ENCODE measurements around the gene HHAT. TPM values are rescaled to one million over a fixed set of nuclear protein-coding genes. Genes with fewer than 3 reads are reported as not detected.
A peak's percentile ranks its signal among the peaks of the same experiment; 100 is the strongest.

Gene HHAT
- total and polyA plus RNA-seq, 2 of the 13 experiments (the other 11 are each of a cell fraction or from before 2014, with no cell fraction given), result 2.6 to 4.9 TPM

DNA sequence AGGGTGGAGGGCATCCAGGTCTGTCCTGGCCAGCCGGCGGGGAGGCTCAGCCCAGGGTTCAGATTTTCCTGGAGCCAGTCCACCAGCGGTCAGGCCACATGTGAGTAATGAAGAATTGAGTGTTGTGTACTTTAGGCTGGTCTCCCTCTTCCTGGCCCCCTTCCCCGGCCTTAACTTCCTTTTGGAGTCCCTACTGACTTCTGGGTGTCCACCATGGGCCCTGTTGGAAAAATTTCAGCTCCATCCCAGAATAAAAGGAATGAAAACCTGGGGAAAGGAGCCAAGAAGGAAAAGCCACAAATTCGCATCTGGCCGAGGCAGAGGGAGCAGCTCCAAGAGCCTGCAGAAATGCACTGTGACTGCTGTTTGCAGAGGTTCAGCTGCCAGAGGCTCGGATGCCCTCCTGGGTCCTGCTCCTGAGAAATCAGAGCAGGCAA is 35.5 kb upstream of the HHAT start:
- Histone ChIP-seq H2AFZ (ENCODE audit: low read length) (no peak overlapping the region), H3K4me2 (ENCODE audit: low read depth, low read length) (no peak overlapping the region), H3K4me1 (ENCODE audit: insufficient read depth, low read length) (0 out of 2 replicates have a peak, but pooled peaks cover 9% of the 10 kb centered on the region), H4K20me1 (ENCODE audit: insufficient read depth, low read length) (no peaks in the 10 kb centered on the region), H3K9ac (ENCODE audit: insufficient read depth, low read depth, low read length) (no peak overlapping the region), H3K27me3 (ENCODE audit: control insufficient read depth in 1 of 2, insufficient read depth in 2 of 2, low read length in 2 of 2) (peaks cover 1 to 41% of the 10 kb centered on the region in 2 experiments; a peak in 3 of 5 replicates), H3K9me3 (ENCODE audit: low read length) (no peaks in the 10 kb centered on the region), H3K4me3 (replicated peaks in 1 of 3; ENCODE audit: insufficient read depth in 1 of 3, low read depth in 2 of 3, low read length in 3 of 3) (no peak overlapping the region), H3K36me3 (replicated peaks in 1 of 2; ENCODE audit: control insufficient read depth in 1 of 2, insufficient read depth in 2 of 2, low read length in 2 of 2) (no peaks in the 10 kb centered on the region), H3K27ac (ENCODE audit: extremely low read length, insufficient read depth, low read length) (no peak overlapping the region), H3K79me2 (ENCODE audit: insufficient read depth, low read length) (no peaks in the 10 kb centered on the region)
- in situ Hi-C loops (cut with HindIII; ENCODE audit: extremely low pct_ligation_motif_present, low pct_unique_long_range_greater_than_20kb) (no loop called here), intact Hi-C loops (cut with micrococcal nuclease; ENCODE audit: unreplicated experiment) (no loop called here)
- ATAC-seq (peak; percentile 27; the same call in 2 of the 3 replicates), FAIRE-seq (no peak), DNase-seq (ENCODE audit: low spot score) (no peak)
- CTCF ChIA-PET (ENCODE audit: low intra/inter-chr PET ratio, low total read pairs), result no interaction called here
- POLR2A ChIA-PET, result no interaction called here
- BruUV-seq (replicated peaks), result no TSS peak
- TF ChIP-seq SCMH1 (CRISPR knock-in tag; IDR thresholded peaks at IDR 0.05; ENCODE audit: borderline replicate concordance) (no peak), ZNF225 (CRISPR knock-in tag; IDR thresholded peaks at IDR 0.05) (no peak), PHF5A (CRISPR knock-in tag; IDR thresholded peaks at IDR 0.05; ENCODE audit: low read depth, unreplicated experiment) (no peak), CBFB (CRISPR knock-in tag; IDR thresholded peaks at IDR 0.05) (no peak), ZNF207 (IDR thresholded peaks at IDR 0.05; ENCODE audit: borderline replicate concordance) (no peak)
- TF ChIP-seq, protein P1, sequence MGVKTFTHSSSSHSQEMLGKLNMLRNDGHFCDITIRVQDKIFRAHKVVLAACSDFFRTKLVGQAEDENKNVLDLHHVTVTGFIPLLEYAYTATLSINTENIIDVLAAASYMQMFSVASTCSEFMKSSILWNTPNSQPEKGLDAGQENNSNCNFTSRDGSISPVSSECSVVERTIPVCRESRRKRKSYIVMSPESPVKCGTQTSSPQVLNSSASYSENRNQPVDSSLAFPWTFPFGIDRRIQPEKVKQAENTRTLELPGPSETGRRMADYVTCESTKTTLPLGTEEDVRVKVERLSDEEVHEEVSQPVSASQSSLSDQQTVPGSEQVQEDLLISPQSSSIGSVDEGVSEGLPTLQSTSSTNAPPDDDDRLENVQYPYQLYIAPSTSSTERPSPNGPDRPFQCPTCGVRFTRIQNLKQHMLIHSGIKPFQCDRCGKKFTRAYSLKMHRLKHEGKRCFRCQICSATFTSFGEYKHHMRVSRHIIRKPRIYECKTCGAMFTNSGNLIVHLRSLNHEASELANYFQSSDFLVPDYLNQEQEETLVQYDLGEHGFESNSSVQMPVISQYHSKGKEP (CRISPR knock-in tag; IDR thresholded peaks at IDR 0.05), result no peak
- TF ChIP-seq, protein P2, sequence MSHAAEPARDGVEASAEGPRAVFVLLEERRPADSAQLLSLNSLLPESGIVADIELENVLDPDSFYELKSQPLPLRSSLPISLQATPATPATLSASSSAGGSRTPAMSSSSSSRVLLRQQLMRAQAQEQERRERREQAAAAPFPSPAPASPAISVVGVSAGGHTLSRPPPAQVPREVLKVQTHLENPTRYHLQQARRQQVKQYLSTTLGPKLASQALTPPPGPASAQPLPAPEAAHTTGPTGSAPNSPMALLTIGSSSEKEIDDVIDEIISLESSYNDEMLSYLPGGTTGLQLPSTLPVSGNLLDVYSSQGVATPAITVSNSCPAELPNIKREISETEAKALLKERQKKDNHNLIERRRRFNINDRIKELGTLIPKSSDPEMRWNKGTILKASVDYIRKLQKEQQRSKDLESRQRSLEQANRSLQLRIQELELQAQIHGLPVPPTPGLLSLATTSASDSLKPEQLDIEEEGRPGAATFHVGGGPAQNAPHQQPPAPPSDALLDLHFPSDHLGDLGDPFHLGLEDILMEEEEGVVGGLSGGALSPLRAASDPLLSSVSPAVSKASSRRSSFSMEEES (CRISPR knock-in tag; IDR thresholded peaks at IDR 0.05), result no peak
- WGBS (ENCODE audit: low lambda C conversion rate), result 21% methylated on average over 7 of the region's 7 CpGs
